HCT116 (cell line): Measurements from ENCODE around the gene IFNL4. TPM values are rescaled to one million over a fixed set of nuclear protein-coding genes. Genes with fewer than 3 reads are reported as not detected.
"Not testable (repeated sequence)": the region's sequence is repeated elsewhere in the genome, so short reads cannot be mapped to it uniquely, and the experiment has no call there.

ENCODE experiments used
- ATAC-seq: fragments of 200-7000 bp; cut with Tn5 transposase; 2 replicates; pipeline ENCODE4 v1.9.1; 2020; ENCODE audit warnings: mild to moderate bottlenecking, moderate library complexity
- BruUV-seq: library from RNA; stranded (reverse); fragments of 400-500 nt; replicated peaks from 2 replicates; lab custom pipeline; 2021; lab: Mats Ljungman, UMichigan
- CTCF ChIA-PET: fragments of 300-600 bp; sonication (Branson Sonifier 250); formaldehyde crosslinking; loops from one replicate; lab custom pipeline; 2021; ENCODE audit warnings: antibody characterized with exemption; lab: Charles Lee
- POLR2A ChIA-PET: fragments of 300-600, 350-600 bp; sonication (Branson Sonifier 250); formaldehyde crosslinking; loops from one replicate; lab custom pipeline; 2021; ENCODE audit warnings: antibody characterized with exemption; lab: Charles Lee
- RAD21 ChIA-PET, 2 experiments: fragments of 300-600 bp; sonication (Branson Sonifier 250); formaldehyde crosslinking; loops; one replicate each; lab custom pipeline; 2023; ENCODE audit warnings: low total read pairs in 2 of 2; ENCODE audit not compliant: uncharacterized antibody in 2 of 2, unreplicated experiment in 2 of 2, low non-redundant PET in 1 of 2; lab: Charles Lee
- DNase-seq: peaks from one replicate; pipeline ENCODE4 v3.0.0-alpha.2; 2010; ENCODE audit warnings: low read depth, low spot score
- H2AFZ ChIP-seq: fragments of 200-600 bp; shearing (Covaris generic), sonication (generic); 2 replicates; pipeline ENCODE4 v1.6.1; 2017; ENCODE audit warnings: low read depth, mixed run types, mixed read lengths, antibody characterized with exemption, low read length; ENCODE audit not compliant: poor library complexity, severe bottlenecking
- H3K27ac ChIP-seq: 2 replicates; pipeline ENCODE4 v1.5.1; 2012; ENCODE audit warnings: low read depth, low read length
- H3K27me3 ChIP-seq: fragments of 200-600 bp; sonication (generic); 2 replicates; pipeline ENCODE4 v1.6.1; 2016; ENCODE audit warnings: mixed run types, low read length, mixed read lengths; ENCODE audit not compliant: insufficient read depth
- H3K36me3 ChIP-seq, 2 experiments: fragments of 200-500 bp in 1 of 2; fragments of 200-600 bp in 1 of 2; sonication (Bioruptor generic) in 1 of 2; sonication (generic) in 1 of 2; 2 replicates each; pipeline versions ENCODE4 v1.5.1 to v1.6.1; 2014 to 2016; ENCODE audit warnings: low read length in 2 of 2, inconsistent platforms in 1 of 2, mixed read lengths in 1 of 2, mixed run types in 1 of 2; ENCODE audit not compliant: insufficient read depth in 2 of 2, control insufficient read depth in 1 of 2
- H3K4me1 ChIP-seq, 2 experiments: fragments of 200-600 bp in 1 of 2; sonication (generic) in 1 of 2; 2 replicates each; pipeline versions ENCODE4 v1.5.1 to v1.6.1; 2012 to 2017; ENCODE audit warnings: low read length in 2 of 2, inconsistent platforms in 1 of 2, mild to moderate bottlenecking in 1 of 2, mixed read lengths in 1 of 2, mixed run types in 1 of 2, moderate library complexity in 1 of 2; ENCODE audit not compliant: insufficient read depth in 2 of 2, control insufficient read depth in 1 of 2
- H3K4me2 ChIP-seq: fragments of 200-600 bp; sonication (generic); 2 replicates; pipeline ENCODE4 v1.6.1; 2017; ENCODE audit warnings: mixed run types, low read length, mixed read lengths
- H3K4me3 ChIP-seq, 2 experiments: fragments of 200-600 bp in 1 of 2; sonication (generic) in 1 of 2; replicated peaks in 1 of 2; 2 replicates each; pipeline ENCODE4 v1.5.1; 2011 to 2016; ENCODE audit warnings: low read length in 2 of 2, control low read depth in 1 of 2, low read depth in 1 of 2, mild to moderate bottlenecking in 1 of 2, mixed read lengths in 1 of 2, mixed run types in 1 of 2
- H3K79me2 ChIP-seq: fragments of 200-600 bp; sonication (generic); 2 replicates; pipeline ENCODE4 v1.6.1; 2017; ENCODE audit warnings: mild to moderate bottlenecking, mixed run types, low read length, moderate library complexity, mixed read lengths; ENCODE audit not compliant: insufficient read depth
- H3K9ac ChIP-seq: fragments of 200-600 bp; sonication (generic); 2 replicates; pipeline ENCODE4 v1.6.1; 2016; ENCODE audit warnings: low read length, mixed read lengths
- H3K9me2 ChIP-seq: fragments of 200-600 bp; sonication (generic), shearing (Covaris generic); 2 replicates; pipeline ENCODE4 v1.6.1; 2017; ENCODE audit warnings: mixed run types, mild to moderate bottlenecking, moderate library complexity; ENCODE audit not compliant: insufficient read depth
- H3K9me3 ChIP-seq, 2 experiments: fragments of 200-500 bp in 1 of 2; fragments of 200-600 bp in 1 of 2; sonication (Bioruptor generic) in 1 of 2; sonication (generic) in 1 of 2; 2 replicates each; pipeline ENCODE4 v1.6.1; 2014 to 2017; ENCODE audit warnings: low read length in 2 of 2, mixed read lengths in 2 of 2, inconsistent platforms in 1 of 2, low read depth in 1 of 2, mild to moderate bottlenecking in 1 of 2, mixed run types in 1 of 2, moderate library complexity in 1 of 2; ENCODE audit not compliant: control insufficient read depth in 1 of 2, insufficient read depth in 1 of 2
- H4K20me1 ChIP-seq: fragments of 200-600 bp; sonication (generic), shearing (Covaris generic); 2 replicates; pipeline ENCODE4 v1.6.1; 2017; ENCODE audit warnings: mixed run types, mild to moderate bottlenecking, moderate library complexity; ENCODE audit not compliant: insufficient read depth
- ATF3 ChIP-seq: IDR thresholded peaks from 2 replicates; pipeline ENCODE4 v1.6.1; 2012
- intact Hi-C: fragments of 100-400 bp; cut with micrococcal nuclease; formaldehyde crosslinking; loops from 2 replicates; pipeline ENCODE4 v1.10.0; 2022
- total RNA-seq: library from RNA; stranded (reverse); gene quantifications from one replicate; pipeline ENCODE4 v1.2.1, GENCODE V29; 2021; ENCODE audit not compliant: unreplicated experiment

IFNL4 gene
- total RNA-seq, 1 experiment from 2014 or later = not detected

GRCh38 chr19:39270036-39270871 lies 21.6 kb upstream of the IFNL4 start:
- Histone ChIP-seq H3K27me3 (no peaks in the 10 kb centered on the region), H3K9ac (no peak overlapping the region), H3K36me3 (no peaks in the 10 kb centered on the region), H3K9me2 (no peaks in the 10 kb centered on the region), H2AFZ (no peak overlapping the region), H4K20me1 (no peaks in the 10 kb centered on the region), H3K79me2 (no peaks in the 10 kb centered on the region), H3K27ac (no peak overlapping the region), H3K4me3 (no peak overlapping the region), H3K4me2 (no peak overlapping the region), H3K9me3 (no peaks in the 10 kb centered on the region), H3K4me1 (peaks cover 3 to 8% of the 10 kb centered on the region in 2 experiments)
- DNase-seq (no peak), ATAC-seq (no peak)
- POLR2A ChIA-PET = no interaction called here
- RAD21 ChIA-PET = no interaction called here
- no peak for TF ChIP-seq ATF3
- intact Hi-C loops = no loop called here
- CTCF ChIA-PET = no interaction called here
- no TSS peak for BruUV-seq

GRCh38 chr19:39269369-39269768 lies 20.7 kb upstream of the IFNL4 start:
- H3K27me3 ChIP-seq, H3K9me2 ChIP-seq, H3K4me3 ChIP-seq, intact Hi-C loops, DNase-seq, BruUV-seq, H4K20me1 ChIP-seq, H3K79me2 ChIP-seq, H3K4me2 ChIP-seq, RAD21 ChIA-PET, H3K27ac ChIP-seq, H3K36me3 ChIP-seq, POLR2A ChIA-PET, CTCF ChIA-PET, H2AFZ ChIP-seq, ATAC-seq, H3K4me1 ChIP-seq, H3K9ac ChIP-seq, H3K9me3 ChIP-seq: not testable (repeated sequence)

GRCh38 chr19:39268531-39269223 lies 20.0 kb upstream of the IFNL4 start:
- H3K79me2 ChIP-seq, DNase-seq, POLR2A ChIA-PET, H2AFZ ChIP-seq, RAD21 ChIA-PET, H3K9ac ChIP-seq, H3K4me3 ChIP-seq, H3K27ac ChIP-seq, intact Hi-C loops, H3K4me1 ChIP-seq, H3K9me2 ChIP-seq, H3K9me3 ChIP-seq, H4K20me1 ChIP-seq, H3K4me2 ChIP-seq, H3K36me3 ChIP-seq, CTCF ChIA-PET, H3K27me3 ChIP-seq, BruUV-seq, ATAC-seq: not testable (repeated sequence)

GRCh38 chr19:39268085-39268484 lies 19.4 kb upstream of the IFNL4 start, which contains the start of gene IFNL2:
TSS of gene IFNL2 (plus strand) at chr19:39268396. CDS start at chr19:39268569, 173 bp downstream.
- H3K36me3 ChIP-seq, BruUV-seq, H3K27ac ChIP-seq, intact Hi-C loops, H3K4me2 ChIP-seq, POLR2A ChIA-PET, H3K9me3 ChIP-seq, CTCF ChIA-PET, H3K9ac ChIP-seq, H3K4me3 ChIP-seq, H2AFZ ChIP-seq, H3K4me1 ChIP-seq, H3K9me2 ChIP-seq, H4K20me1 ChIP-seq, H3K79me2 ChIP-seq, RAD21 ChIA-PET, DNase-seq, H3K27me3 ChIP-seq: not testable (repeated sequence)
- peak; percentile 97 for ATAC-seq
